ENCODE measurements around the gene TTC21A.

GRCh38 chr3:39101022-39101689 lies 6.3 kb upstream of the TTC21A start:
- TF ChIP-seq CTCF (IDR thresholded peaks at IDR 0.05; ENCODE audit: low read length), result peak; percentile 80
- no peak for TF ChIP-seq EZH2 (optimal IDR thresholded peaks at IDR 0.05; ENCODE audit: low read depth, low read length)
